22Rv1 (cell line): ENCODE results near the gene LBHD1.

ENCODE experiments used
- CTCF ChIP-seq: fragments of 450-650 bp; IDR thresholded peaks from 2 replicates; pipeline ENCODE4 v1.5.1; 2017; ENCODE audit warnings: mild to moderate bottlenecking
- ZFX ChIP-seq: fragments of 450-650 bp; IDR thresholded peaks from 2 replicates; pipeline ENCODE4 v1.6.1; 2017; ENCODE audit warnings: antibody characterized with exemption, borderline replicate concordance

- TF ChIP-seq CTCF (no peak), ZFX (no peak)
Observed at GRCh38 chr11:62646825-62647608, 25.1 kb downstream of the LBHD1 start.
